SJSA1 (cell line): Measurements from ENCODE around the gene FUT2. TPM values are rescaled to one million over a fixed set of nuclear protein-coding genes. Genes with fewer than 3 reads are reported as not detected.
"Not testable (repeated sequence)": the region's sequence is repeated elsewhere in the genome, so short reads cannot be mapped to it uniquely, and the experiment has no call there.

Source experiments
- DNase-seq, 2 experiments: peaks; one replicate each; pipeline ENCODE4 v3.0.0-alpha.2; 2015 to 2020; ENCODE audit warnings: low spot score in 2 of 2, low read depth in 1 of 2
- H3K27ac ChIP-seq: fragments of 250-450 bp; sonication (Bioruptor Pico); 2 replicates; pipeline ENCODE4 v1.5.1; 2020; ENCODE audit warnings: mild to moderate bottlenecking, moderate library complexity
- H3K27me3 ChIP-seq: fragments of 250-450 bp; sonication (Bioruptor Pico); replicated peaks from 2 replicates; pipeline ENCODE4 v1.5.1; 2020; ENCODE audit warnings: mild to moderate bottlenecking, moderate library complexity
- H3K36me3 ChIP-seq: fragments of 250-450 bp; sonication (Bioruptor Pico); 2 replicates; pipeline ENCODE4 v1.5.1; 2020; ENCODE audit warnings: mild to moderate bottlenecking
- H3K4me1 ChIP-seq: fragments of 250-450 bp; sonication (Bioruptor Pico); replicated peaks from 2 replicates; pipeline ENCODE4 v1.6.1; 2021; ENCODE audit warnings: mild to moderate bottlenecking
- H3K4me3 ChIP-seq: fragments of 250-450 bp; sonication (Bioruptor Pico); 2 replicates; pipeline ENCODE4 v1.5.1; 2020; ENCODE audit warnings: mild to moderate bottlenecking
- H3K9me3 ChIP-seq: fragments of 250-450 bp; sonication (Bioruptor Pico); replicated peaks from 2 replicates; pipeline ENCODE4 v1.5.1; 2020; ENCODE audit warnings: mild to moderate bottlenecking
- total RNA-seq: library from RNA; depleted of rRNA; stranded (reverse); fragments of >200 nt; shearing (Covaris generic); gene quantifications from 2 replicates; pipeline ENCODE4 v1.2.3, GENCODE V29; 2014; rRNA removed

FUT2 gene
- total RNA-seq = not detected in 2 replicates

GRCh38 chr19:48695743-48696352 is at the start of gene FUT2:
FUT2 (plus strand) TSS chr19:48695971; CDS start chr19:48702957, 6,986 bp downstream.
- no peaks in the 10 kb centered on the region for H3K9me3 ChIP-seq
- no peak within 1 kb of the TSS for H3K27ac ChIP-seq
- H3K27me3 ChIP-seq = no peaks in the 10 kb centered on the region
- H3K4me3 ChIP-seq = no peak within 1 kb of the TSS
- H3K36me3 ChIP-seq = no peaks in the 10 kb centered on the region
- DNase-seq = no peak
- 0 out of 2 replicates have a peak, but pooled peaks cover 4% of the 10 kb centered on the region for H3K4me1 ChIP-seq

- H3K27ac ChIP-seq = no peak within 1 kb of the TSS
- DNase-seq = peak; percentile 65 to 88
- H3K9me3 ChIP-seq = no peaks in the 10 kb centered on the region
- peaks cover 13% of the 10 kb centered on the region for H3K27me3 ChIP-seq
- H3K4me3 ChIP-seq = peak within 1 kb of the TSS; percentile 24
- H3K4me1 ChIP-seq = peaks cover 19% of the 10 kb centered on the region
- H3K36me3 ChIP-seq = no peaks in the 10 kb centered on the region
Observed at GRCh38 chr19:48646001-48646721, 49.6 kb upstream of the FUT2 start, which contains the start of gene CA11. CA11 (minus strand) TSS chr19:48646187; CDS start chr19:48645632, 555 bp downstream.

- peaks cover 19% of the 10 kb centered on the region for H3K4me1 ChIP-seq
- H3K4me3 ChIP-seq = peak overlapping the region; percentile 24
- H3K36me3 ChIP-seq = no peaks in the 10 kb centered on the region
- no peak for DNase-seq
- no peaks in the 10 kb centered on the region for H3K9me3 ChIP-seq
- peaks cover 13% of the 10 kb centered on the region for H3K27me3 ChIP-seq
- no peak overlapping the region for H3K27ac ChIP-seq
Observed at GRCh38 chr19:48646722-48647216, 49.0 kb upstream of the FUT2 start.

GRCh38 chr19:48648134-48648533 is 47.6 kb upstream of the FUT2 start:
- Histone ChIP-seq H3K36me3 (no peaks in the 10 kb centered on the region), H3K4me1 (peaks cover 22% of the 10 kb centered on the region), H3K27me3 (peaks cover 13% of the 10 kb centered on the region), H3K4me3 (no peak overlapping the region), H3K27ac (no peak overlapping the region), H3K9me3 (no peaks in the 10 kb centered on the region)
- no peak for DNase-seq

- no peak overlapping the region for H3K4me3 ChIP-seq
- no peak overlapping the region for H3K27ac ChIP-seq
- H3K9me3 ChIP-seq = no peaks in the 10 kb centered on the region
- DNase-seq = no peak
- peaks cover 26% of the 10 kb centered on the region for H3K4me1 ChIP-seq
- H3K36me3 ChIP-seq = no peaks in the 10 kb centered on the region
- peaks cover 3% of the 10 kb centered on the region; the same call in 1 of the 2 replicates for H3K27me3 ChIP-seq
Observed at GRCh38 chr19:48650974-48651682, 44.6 kb upstream of the FUT2 start.

GRCh38 chr19:48651683-48652048 is 44.1 kb upstream of the FUT2 start:
- Histone ChIP-seq H3K36me3 (no peaks in the 10 kb centered on the region), H3K27me3 (no peaks in the 10 kb centered on the region), H3K4me1 (peaks cover 27% of the 10 kb centered on the region), H3K4me3 (no peak overlapping the region), H3K9me3 (no peaks in the 10 kb centered on the region), H3K27ac (no peak overlapping the region)
- DNase-seq = no peak

GRCh38 chr19:48654299-48655059 is 41.3 kb upstream of the FUT2 start:
- no peaks in the 10 kb centered on the region for H3K9me3 ChIP-seq
- no peak overlapping the region for H3K4me3 ChIP-seq
- no peak overlapping the region for H3K27ac ChIP-seq
- H3K4me1 ChIP-seq = peaks cover 32% of the 10 kb centered on the region
- H3K27me3 ChIP-seq = no peaks in the 10 kb centered on the region
- peak in 1 of 2 experiments; percentile 46 for DNase-seq
- no peaks in the 10 kb centered on the region for H3K36me3 ChIP-seq

- H3K4me3 ChIP-seq = no peak overlapping the region
- no peaks in the 10 kb centered on the region for H3K9me3 ChIP-seq
- H3K4me1 ChIP-seq = peaks cover 30% of the 10 kb centered on the region
- DNase-seq = peak; percentile 68 to 85
- H3K27ac ChIP-seq = peak overlapping the region; percentile 13
- no peaks in the 10 kb centered on the region for H3K36me3 ChIP-seq
- no peaks in the 10 kb centered on the region for H3K27me3 ChIP-seq
Observed at GRCh38 chr19:48656840-48657474, 38.8 kb upstream of the FUT2 start.

- H3K4me3 ChIP-seq, DNase-seq, H3K9me3 ChIP-seq, H3K36me3 ChIP-seq, H3K27me3 ChIP-seq, H3K27ac ChIP-seq: not testable (repeated sequence)
- peaks cover 30% of the 10 kb centered on the region for H3K4me1 ChIP-seq
Observed at GRCh38 chr19:48657828-48658227, 37.9 kb upstream of the FUT2 start.

- no peak overlapping the region for H3K4me3 ChIP-seq
- H3K36me3 ChIP-seq = no peaks in the 10 kb centered on the region
- H3K4me1 ChIP-seq = peaks cover 27% of the 10 kb centered on the region
Observed at GRCh38 chr19:48658483-48658882, 37.3 kb upstream of the FUT2 start.

GRCh38 chr19:48659768-48660167 is 36.0 kb upstream of the FUT2 start:
- H3K36me3 ChIP-seq = no peaks in the 10 kb centered on the region
- H3K27me3 ChIP-seq = no peaks in the 10 kb centered on the region
- peaks cover 19% of the 10 kb centered on the region for H3K4me1 ChIP-seq
- no peak overlapping the region for H3K27ac ChIP-seq
- no peak for DNase-seq
- no peak overlapping the region for H3K4me3 ChIP-seq
- no peaks in the 10 kb centered on the region for H3K9me3 ChIP-seq

More at GRCh38 chr19:48658483-48658882, 37.3 kb upstream of the FUT2 start:
- DNase-seq = no peak
- Histone ChIP-seq H3K27me3 (no peaks in the 10 kb centered on the region), H3K27ac (no peak overlapping the region), H3K9me3 (no peaks in the 10 kb centered on the region)

GRCh38 chr19:48660852-48661710 is 34.7 kb upstream of the FUT2 start:
- H3K36me3 ChIP-seq = no peaks in the 10 kb centered on the region
- H3K4me3 ChIP-seq = no peak overlapping the region
- H3K4me1 ChIP-seq = peaks cover 19% of the 10 kb centered on the region
- no peaks in the 10 kb centered on the region for H3K9me3 ChIP-seq
- H3K27ac ChIP-seq = peak overlapping the region; percentile 46
- H3K27me3 ChIP-seq = no peaks in the 10 kb centered on the region
- peak; percentile 92 to 93 for DNase-seq
